AG04450 (cell line): ENCODE data around the gene SETD6. TPM values are rescaled to one million over a fixed set of nuclear protein-coding genes. Genes with fewer than 3 reads are reported as not detected.
A peak's percentile ranks its signal among the peaks of the same experiment; 100 is the strongest.

Source experiments
- CTCF ChIA-PET: fragments of 300-600, 350-600 bp; formaldehyde crosslinking; extraction: SDS; loops from one replicate; lab custom pipeline; 2022; ENCODE audit warnings: antibody characterized with exemption, inconsistent platforms; lab: Charles Lee
- POLR2A ChIA-PET: fragments of 350-600 bp; formaldehyde crosslinking; extraction: SDS; loops from one replicate; lab custom pipeline; 2021; ENCODE audit warnings: antibody characterized with exemption, inconsistent platforms; lab: Yijun Ruan, JAX
- DNase-seq: peaks from one replicate; pipeline ENCODE4 v3.0.0-alpha.2; 2011; ENCODE audit warnings: low read depth, low spot score
- H3K27ac ChIP-seq: one replicate; pipeline ENCODE4 v1.5.1; 2012; ENCODE audit warnings: low read depth, low read length, control low read depth
- H3K27me3 ChIP-seq: one replicate; pipeline ENCODE4 v1.6.0; 2012; ENCODE audit warnings: low read length; ENCODE audit not compliant: control insufficient read depth, insufficient read depth
- H3K4me3 ChIP-seq: 2 replicates; pipeline ENCODE4 v1.5.1; 2011; ENCODE audit warnings: mild to moderate bottlenecking, low read depth, low read length, control low read depth
- H3K9me3 ChIP-seq: 2 replicates; pipeline ENCODE4 v1.5.1; 2012; ENCODE audit warnings: low read length; ENCODE audit not compliant: control insufficient read depth, insufficient read depth
- CTCF ChIP-seq: IDR thresholded peaks from 2 replicates; pipeline ENCODE4 v1.5.1; 2011; ENCODE audit warnings: low read depth, low read length, control low read depth, inconsistent platforms
- polyA plus RNA-seq: library from polyadenylated mRNA; depleted of rRNA; stranded (reverse); fragments of >200 nt; gene quantifications from 2 replicates; pipeline ENCODE4 v1.2.3, GENCODE V29; 2011

Gene SETD6
- polyA plus RNA-seq, 1 experiment, result 6.5 TPM

- H3K27ac ChIP-seq, result peak within 1 kb of the TSS; percentile 31
- CTCF ChIA-PET, result interaction anchor here (0.6 to 1.5 kb wide), 3 partner anchors 12 to 1432 kb away, joined by 4 to 7 read pairs (median 6); no protein-coding TSS in a partner anchor
- POLR2A ChIA-PET, result interaction anchor here (0.6 to 1.2 kb wide), 6 partner anchors 9 to 247 kb away, joined by 3 to 4 read pairs (median 3); partner anchors contain the start of gene SETD6
Observed at GRCh38 chr16:58499615-58500351, 15.5 kb upstream of the SETD6 start, which contains the start of gene NDRG4. Gene NDRG4 (plus strand): TSS chr16:58500143. CDS start chr16:58500249, 106 bp downstream.

DNA sequence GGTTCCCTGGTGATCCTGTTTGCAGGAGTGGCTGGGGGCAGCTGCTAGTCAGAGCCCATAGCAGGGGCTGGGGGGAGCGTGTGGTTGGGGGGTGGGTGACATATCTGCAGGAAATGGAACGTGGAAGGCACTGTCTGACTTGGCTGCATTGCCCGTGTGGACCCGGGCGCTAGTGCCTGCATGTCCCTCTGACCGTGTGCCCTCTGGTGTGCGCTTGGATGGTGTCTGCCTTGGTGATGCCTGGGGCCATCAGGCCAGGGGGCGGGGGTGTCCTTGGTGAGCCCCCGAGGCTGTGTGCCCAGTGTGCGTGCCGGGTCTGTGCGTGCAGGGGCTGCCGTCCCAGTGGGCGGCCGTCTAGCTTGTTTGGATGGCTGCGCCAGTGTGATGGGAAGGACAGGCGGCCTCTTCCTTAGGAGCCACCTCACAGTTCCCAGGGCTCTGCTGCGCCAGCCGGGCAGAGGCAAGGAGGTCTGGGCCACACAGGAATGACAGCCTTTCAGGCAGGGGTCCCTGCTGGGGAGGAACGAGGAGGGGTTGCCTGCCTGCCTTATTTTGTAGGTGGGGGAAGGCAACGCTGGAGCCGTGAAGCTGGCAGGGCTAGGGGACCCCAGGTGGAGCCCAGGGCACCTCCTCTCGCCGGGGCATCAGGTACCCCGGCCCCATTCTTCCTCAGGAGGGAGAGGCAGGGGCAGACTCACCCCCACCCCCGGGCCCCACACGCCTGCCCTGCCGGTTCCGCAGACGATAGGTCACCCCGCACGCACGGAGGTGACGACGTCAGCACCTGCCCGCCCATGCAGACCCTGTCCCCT lies 14.7 kb upstream of the SETD6 start:
- Histone ChIP-seq H3K27me3 (no peaks in the 10 kb centered on the region), H3K4me3 (peak overlapping the region; percentile 72), H3K27ac (peak overlapping the region; percentile 11), H3K9me3 (no peaks in the 10 kb centered on the region; the same call in 1 of the 2 replicates)
- TF ChIP-seq CTCF, result no peak
- DNase-seq, result no peak
- ChIA-PET CTCF (interaction anchor here (0.6 to 1.5 kb wide), 2 partner anchors 11 to 152 kb away, joined by 4 to 6 read pairs; no protein-coding TSS in a partner anchor), POLR2A (interaction anchor here (0.6 to 1.2 kb wide), 6 partner anchors 8 to 246 kb away, joined by 3 to 4 read pairs (median 3); partner anchors contain the start of gene SETD6)

More at GRCh38 chr16:58499615-58500351, 15.5 kb upstream of the SETD6 start, which contains the start of gene NDRG4:
- no peaks in the 10 kb centered on the region for H3K27me3 ChIP-seq
- peak within 1 kb of the TSS; percentile 72 for H3K4me3 ChIP-seq
- no peak for TF ChIP-seq CTCF
- peak; percentile 84 for DNase-seq
- H3K9me3 ChIP-seq, result no peaks in the 10 kb centered on the region; the same call in 1 of the 2 replicates

DNA sequence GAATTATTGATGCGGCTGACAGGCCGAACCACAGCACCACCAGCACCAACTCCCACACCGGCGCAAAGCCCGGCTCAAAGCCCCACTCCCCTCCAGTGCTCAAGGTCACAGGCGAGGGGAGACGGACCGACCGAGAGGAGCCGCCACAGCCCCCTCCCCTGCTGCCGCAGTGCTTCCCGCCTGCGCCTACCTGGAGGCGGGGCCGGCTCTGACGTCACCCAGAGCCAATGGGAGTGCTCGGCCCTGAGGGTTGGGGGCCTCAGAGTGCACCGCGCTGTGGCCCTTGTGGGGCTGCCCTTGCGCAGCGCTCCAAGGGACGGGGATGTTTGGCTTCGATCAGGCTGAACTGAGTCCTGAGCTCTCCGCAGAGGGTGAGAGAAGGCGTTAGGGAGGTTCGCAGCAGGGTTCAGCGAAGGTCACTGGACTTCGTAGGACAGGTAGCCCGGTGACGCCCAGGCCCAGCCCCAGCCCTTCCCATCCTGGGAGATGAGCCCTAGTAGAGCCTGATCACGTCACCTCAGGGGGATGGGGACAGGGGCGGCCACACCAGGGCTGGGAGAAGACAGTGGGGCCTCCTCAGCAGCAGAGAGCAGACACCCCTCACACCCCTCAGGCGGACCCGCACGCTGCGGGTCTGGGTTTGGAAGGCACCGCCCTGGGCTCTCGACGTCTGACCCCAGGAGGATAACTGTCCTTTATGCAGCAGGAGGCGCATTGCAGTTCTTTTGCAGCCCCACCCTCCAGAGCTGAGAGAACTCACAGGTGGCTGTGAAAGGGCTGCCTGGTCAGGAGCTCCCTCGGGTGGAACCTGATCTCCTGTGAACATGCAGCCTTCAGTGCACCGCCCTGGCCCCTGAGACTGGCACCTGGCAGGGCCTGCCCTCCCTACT lies 13.8 kb upstream of the SETD6 start:
- Histone ChIP-seq H3K27ac (no peak overlapping the region), H3K4me3 (peak overlapping the region; percentile 72), H3K9me3 (no peaks in the 10 kb centered on the region; the same call in 1 of the 2 replicates), H3K27me3 (no peaks in the 10 kb centered on the region)
- ChIA-PET CTCF (interaction anchor here (0.6 to 1.5 kb wide), 2 partner anchors 10 to 161 kb away, joined by 4 read pairs; no protein-coding TSS in a partner anchor), POLR2A (no interaction called here)
- no peak for DNase-seq
- no peak for TF ChIP-seq CTCF

GRCh38 chr16:58502217-58502921 lies 12.9 kb upstream of the SETD6 start:
- TF ChIP-seq CTCF, result no peak
- ChIA-PET POLR2A (no interaction called here), CTCF (no interaction called here)
- DNase-seq, result no peak
- no peak overlapping the region for H3K27ac ChIP-seq
- H3K4me3 ChIP-seq, result no peak overlapping the region
- no peaks in the 10 kb centered on the region for H3K27me3 ChIP-seq
- H3K9me3 ChIP-seq, result no peaks in the 10 kb centered on the region; the same call in 1 of the 2 replicates
